GM19438 (cell line): ENCODE data around the gene CBX3.
"Not testable (repeated sequence)": the region's sequence is repeated elsewhere in the genome, so short reads cannot be mapped to it uniquely, and the experiment has no call there.

Experiments used
- ATAC-seq: cut with Tn5 transposase; IDR thresholded peaks from one replicate; pipeline ENCODE4 v1.9.1; 2021; ENCODE audit warnings: low read depth; ENCODE audit not compliant: unreplicated experiment

The CBX3 gene

DNA sequence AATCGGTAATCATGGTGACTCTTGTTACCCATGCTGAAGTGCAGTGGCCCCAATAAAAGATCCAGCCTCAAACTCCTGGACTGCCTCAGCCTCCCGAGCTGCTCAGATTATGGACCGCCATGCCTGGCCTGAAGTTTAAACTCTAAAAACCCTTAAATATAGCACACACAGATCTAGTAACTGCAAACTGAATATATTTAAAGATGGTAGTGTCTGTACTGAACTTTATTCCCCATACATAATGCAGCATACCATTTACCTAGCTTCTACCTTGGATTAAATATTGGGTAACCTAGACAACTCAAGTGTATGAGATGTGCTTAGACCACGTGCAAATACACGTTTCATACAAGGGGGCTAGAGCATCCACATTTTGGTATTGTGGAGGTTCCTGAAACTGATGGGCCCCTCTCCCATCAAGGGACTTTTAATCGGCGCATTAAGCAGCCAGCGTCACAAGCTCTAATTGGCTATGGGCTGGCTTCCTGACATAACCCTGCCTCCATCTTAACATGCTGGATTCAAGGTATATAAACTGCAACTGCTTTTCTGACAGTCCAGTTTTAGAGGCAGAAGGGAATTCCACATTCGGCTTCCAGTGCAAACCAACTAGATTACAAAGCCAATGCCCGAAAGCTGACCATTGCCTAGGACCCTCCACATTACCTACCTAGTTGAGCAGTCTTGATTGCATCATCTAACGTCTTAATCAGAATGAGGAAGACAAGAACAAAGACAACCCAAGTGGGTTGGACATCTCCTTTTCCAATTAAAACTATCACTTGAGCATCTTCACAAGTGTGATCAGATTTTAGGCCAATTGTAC, 14.0 kb upstream of the CBX3 start:
- no peak for ATAC-seq

DNA sequence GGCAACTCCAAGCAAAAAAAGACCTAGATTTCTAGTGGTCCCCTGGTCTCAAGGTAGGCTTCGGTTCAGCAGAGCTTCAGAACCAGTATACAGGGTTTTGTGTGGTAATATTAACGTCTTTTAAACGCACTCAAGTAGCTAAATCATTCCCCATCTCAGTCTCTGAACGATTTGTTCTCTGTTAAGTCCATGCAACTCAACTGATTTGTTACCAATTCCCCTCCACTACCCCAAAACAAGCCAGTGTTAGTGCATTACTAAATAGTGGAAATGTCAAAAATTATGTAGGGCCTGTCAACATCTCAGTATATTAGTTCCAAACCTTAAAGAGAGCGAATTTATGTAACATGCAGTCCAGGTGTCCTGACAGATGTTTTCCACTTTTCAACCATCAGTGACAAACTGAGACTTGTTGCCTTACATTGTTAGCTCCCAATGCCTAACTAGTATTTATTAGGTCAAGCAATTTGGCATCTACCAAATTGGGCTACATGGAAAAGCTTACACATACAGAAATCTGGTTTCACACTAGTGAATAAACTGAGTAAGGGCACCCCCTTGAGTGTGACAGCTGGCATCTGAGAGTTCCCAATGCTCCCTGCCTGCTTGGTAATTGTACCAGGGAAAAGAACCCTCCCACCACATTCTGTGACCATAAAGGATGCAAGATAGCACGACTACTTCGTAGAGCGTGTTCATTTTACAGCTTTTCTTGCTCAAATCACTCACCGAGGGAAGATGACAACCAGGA, 13.2 kb upstream of the CBX3 start:
- ATAC-seq: no peak

DNA sequence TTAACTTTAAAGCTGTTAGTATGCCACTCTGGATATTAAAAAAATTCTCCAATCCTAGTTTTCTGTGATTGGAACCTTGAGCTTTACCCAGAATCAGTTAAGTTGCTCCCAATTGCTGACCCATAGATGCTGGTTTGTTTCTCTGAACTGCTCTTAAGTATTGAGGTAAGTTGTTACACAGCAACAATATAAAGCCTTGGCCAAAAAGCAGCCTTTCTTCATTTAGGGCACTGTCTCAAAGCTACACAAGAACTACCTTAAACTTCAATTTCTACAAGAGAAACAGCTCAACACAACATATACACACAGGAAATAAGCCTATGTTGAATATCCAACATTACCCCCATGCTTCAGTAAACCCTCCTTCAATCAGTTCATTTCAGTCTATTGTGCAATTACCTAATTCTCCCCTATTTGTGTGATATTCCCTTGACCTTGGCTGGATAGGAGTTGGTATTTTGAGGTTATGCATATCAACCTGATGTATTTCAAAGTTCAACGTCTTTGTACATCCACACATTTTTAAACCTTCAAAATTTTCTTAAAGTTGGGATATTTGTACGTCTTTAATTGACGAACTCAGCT, 12.5 kb upstream of the CBX3 start:
- no peak for ATAC-seq

DNA sequence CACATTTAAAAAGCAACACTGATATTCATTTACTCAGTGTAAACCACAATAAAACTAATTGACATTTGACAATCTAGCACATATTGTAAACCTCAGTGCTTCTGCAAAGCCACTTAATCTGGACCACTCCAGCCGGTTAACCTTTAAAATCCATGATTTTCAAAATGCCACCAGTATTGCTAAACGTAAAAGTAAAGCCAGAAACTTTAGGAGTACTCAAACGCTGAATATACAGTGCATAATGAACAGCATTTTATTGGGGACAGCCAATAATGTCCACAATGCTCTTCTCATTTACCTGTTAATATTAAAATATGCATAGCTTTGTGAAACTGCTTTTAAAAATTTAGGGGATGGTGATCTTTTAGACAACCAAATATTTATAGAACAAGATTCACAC, 11.8 kb upstream of the CBX3 start:
- no peak for ATAC-seq

DNA sequence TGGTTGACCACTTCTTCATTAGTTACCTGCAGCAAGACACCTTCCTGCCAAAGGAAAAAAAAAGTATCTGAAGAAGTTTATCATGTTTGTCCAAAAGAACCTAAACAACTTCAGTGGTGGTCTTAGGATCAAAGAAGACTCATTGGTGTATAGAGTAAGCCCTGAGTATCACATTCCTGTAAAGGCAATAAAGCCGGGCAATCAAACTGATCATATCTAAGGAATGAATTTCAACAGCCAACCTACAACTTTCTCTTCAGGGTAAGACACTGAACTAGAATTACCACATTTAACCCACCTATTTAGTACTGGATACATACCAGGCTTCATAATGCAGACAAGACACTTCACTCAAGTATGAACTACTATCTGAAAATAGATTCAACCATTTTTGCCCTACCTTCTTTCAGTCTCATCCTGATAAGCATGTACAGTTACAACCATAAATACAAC, 11.1 kb upstream of the CBX3 start:
- ATAC-seq: no peak

DNA sequence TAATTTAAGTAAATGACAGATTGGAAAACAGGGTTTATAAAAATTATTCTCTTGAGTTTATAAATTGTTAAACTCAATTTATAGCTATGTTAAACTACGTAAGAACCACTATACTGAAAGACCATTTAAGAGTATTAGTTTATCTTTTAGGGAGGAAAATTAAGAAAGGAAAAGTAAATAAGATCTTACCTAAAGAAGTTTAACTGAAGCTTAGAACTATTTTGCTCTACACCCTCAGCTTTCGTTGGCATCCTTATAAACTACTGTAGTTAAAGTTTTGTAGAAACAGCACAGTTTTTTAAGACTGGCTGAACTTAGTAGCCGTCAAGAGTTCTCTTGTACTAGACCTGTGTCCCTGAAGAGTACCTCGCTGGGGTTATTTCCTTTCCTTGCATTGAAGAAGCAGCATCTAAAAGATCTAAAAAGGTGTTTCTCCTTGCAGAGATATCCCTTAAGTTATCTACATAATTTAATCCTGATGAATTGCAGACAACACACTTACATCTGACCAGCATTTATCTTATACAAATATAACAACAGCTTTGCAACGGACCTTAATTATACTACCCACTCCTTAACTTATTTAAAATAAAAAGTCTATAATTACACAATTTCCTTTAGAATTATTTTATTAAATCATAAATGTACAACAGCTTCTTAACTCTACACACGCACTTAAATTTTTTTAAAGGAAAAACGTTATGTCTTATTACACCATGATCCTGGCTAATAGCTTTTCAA, 10.1 kb upstream of the CBX3 start:
- ATAC-seq: no peak

DNA sequence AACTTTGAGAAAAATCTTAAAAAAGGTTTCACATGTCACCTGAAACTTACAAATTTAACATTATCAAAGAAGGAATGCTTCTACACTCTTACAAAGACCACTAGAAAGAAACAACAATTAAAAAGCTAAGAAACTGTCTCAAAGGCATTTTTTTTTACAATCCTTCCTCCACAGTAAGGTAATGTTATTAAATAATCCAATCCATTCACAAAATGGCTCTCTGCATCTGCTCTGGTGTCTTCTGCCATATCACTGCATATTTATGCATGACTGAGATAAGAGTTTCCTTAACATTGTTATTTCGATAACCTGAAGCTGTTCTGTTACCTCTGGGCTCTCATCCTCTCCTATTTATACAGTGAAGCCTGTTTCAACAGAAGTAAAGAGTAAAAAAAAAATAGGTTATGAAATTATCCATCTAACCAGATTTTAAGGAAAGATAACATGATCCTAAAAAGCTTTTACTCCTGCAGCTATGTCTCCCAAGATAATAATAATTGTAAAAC, 9.5 kb upstream of the CBX3 start:
- no peak for ATAC-seq

DNA sequence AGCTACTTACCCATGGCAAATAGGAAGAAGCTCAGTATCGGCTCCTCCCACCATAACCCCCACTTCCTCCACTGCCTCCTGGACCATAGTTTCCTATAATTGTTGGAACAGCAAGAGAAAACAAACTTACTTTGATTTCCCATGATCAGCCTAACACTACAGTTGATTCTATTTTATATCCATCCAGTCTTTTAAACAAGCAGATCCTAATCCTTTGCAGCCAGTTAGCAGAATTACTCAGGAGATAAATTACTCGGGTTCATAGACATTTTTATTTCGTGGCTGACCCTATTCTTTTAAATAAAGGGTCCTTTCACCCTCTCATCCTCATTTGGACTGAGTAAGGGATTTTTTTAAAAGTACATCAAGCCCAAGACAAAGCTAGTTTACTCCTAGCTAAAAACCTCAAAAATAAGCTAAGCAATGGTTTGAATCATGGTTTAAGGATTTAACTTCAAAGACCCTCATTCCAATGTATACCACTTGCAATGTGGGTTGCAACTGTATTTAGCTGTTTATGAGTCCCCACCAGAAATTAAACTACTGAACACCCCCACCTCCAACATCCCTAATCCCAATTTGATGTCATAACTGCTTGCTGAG, 9.0 kb upstream of the CBX3 start:
- ATAC-seq: no peak

DNA sequence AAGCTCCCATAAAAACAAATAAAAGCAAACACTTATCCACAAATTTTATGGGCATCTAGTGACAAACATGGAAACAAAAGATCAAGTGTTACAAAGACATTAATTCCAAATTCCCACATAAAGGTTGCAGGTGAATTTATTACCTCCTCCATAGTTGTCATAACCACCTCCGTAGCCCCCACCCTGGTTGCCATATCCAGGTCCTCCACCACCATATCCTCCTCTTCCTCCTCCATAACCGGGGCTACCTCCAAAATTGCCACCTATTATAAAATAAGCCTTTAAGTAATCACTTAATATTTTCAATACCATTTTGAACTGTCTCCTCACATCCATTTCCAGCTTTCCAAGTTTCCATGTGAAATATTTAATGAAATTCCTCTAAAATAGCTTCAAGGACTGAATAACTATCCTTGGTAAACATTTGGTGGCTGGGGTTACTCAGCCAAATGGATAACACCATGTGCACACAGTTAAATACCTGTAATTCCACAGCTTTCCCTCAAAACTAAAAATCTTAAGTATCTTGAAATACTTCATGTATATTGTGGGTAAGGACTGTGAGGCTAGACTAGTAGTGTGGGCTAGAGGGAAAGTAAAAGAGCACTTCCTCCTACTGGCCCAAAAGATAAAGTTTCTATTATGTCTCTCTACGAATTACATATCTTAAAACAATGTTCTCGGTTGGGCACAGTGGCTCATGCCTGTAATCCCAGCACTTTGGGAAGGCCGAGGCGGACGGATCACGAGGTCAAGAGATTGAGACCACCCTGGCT, 7.9 kb upstream of the CBX3 start:
- ATAC-seq: no peak

DNA sequence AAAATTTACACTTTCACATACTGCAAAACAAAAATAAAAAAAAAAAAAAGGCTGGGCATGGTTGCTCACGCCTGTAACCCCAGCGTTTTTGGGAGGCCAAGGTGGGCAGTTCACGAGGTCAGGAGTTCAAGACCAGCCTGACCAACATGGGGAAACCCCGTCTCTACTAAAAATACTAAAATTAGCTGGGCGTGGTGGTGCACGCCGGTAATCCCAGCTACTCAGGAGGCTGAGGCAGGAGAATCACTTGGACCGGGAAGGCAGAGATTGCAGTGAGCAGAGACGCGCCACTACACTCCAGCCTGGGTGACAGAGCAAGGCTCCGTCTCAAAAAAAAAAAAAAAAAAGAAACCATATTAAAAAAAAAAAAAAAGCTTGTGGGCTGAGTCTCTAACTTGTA, 6.8 kb upstream of the CBX3 start:
- ATAC-seq: not testable (repeated sequence)

DNA sequence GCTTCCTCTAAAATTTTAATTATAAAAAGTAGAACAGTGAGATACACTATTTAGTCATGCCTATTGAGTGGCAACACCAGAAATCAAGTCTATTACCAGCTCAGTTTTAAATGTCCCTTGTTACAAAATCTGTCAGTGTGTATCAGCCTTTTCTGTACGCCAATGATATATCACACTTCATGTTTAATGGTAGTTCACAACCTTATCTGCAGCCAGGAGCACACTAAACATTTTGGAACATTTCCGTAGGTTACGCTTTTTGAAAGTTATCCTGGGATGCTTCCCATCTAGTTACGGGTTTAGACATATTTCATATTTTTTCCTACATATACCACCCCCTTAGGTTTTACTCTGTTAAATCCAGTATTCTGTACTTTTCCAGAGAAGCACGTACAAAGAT, 6.4 kb upstream of the CBX3 start:
- ATAC-seq: no peak

DNA sequence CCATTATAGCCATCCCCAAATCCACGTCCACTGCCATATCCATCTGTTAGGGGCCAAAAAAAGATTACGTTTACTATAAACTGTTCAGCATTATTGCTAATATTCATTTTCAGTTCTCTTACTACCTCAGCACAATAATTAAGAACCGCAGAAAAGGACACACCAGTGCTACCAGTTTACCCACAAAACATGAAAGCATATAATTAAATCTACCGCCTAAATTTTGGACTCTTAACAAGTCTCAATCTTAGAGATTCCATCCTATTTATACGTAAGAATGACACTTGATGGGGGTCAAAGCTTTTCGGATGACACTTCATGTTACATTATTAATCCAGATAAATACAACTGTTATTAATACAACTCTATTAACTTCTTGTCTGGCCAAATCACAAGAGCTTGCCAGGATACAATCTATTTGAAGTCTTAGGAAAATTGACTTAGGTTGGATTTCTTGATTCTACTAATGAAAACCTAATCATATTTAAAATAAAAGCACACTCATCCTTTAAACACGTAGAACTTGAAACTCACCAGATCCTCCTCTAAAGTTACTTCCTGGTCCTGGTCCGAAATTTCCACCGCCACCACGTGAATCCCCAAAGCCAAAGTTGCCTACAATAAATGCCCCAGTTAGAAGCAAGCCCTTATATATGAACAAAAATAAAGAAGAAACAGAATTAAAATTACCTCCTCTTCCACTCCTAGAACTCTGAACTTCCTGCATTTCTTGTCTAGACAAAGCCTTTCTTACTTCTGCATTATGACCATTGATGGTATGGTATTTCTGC, 5.5 kb upstream of the CBX3 start:
- ATAC-seq: no peak

DNA sequence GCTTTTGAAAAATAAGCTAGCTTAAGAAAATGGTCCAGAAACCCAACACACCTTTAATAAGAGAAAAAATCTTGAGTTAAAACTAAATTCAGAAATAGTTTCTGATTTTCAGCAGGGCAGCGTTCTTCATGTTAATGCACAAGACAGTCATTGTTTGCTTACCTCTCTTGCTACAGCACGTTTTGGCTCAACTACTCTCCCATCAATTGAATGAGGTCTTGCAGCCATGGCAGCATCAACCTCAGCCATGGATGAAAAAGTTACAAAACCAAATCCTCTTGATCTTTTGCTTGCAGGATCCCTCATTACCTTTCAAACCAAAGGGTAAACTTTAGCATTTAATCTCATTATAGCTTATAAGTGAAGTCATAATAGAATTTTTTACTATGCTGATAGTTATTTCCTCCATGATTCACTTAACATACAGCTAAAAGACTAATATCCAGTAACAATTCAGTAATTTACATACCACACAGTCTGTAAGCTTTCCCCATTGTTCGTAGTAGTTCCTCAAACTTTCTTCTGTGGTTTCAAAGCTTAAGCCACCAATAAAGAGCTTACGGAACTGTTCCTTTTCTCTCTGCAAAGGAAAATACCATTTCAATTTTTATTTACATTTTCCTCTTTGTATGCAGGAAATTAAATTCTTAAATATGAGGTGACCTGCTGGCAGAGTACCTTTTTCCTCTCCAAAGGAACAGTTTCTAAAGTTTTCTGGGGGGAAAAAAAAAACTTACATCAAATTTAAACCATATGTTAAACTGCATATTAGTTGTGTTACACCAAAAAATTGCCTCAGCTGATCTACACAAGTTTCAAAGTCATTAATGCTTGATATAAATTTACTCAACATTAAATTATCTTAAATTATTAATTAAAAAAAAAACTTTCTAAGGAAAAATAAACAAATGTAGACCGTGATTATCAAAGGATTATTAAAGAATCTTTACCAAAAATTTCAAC, 4.1 kb upstream of the CBX3 start:
- ATAC-seq: no peak

DNA sequence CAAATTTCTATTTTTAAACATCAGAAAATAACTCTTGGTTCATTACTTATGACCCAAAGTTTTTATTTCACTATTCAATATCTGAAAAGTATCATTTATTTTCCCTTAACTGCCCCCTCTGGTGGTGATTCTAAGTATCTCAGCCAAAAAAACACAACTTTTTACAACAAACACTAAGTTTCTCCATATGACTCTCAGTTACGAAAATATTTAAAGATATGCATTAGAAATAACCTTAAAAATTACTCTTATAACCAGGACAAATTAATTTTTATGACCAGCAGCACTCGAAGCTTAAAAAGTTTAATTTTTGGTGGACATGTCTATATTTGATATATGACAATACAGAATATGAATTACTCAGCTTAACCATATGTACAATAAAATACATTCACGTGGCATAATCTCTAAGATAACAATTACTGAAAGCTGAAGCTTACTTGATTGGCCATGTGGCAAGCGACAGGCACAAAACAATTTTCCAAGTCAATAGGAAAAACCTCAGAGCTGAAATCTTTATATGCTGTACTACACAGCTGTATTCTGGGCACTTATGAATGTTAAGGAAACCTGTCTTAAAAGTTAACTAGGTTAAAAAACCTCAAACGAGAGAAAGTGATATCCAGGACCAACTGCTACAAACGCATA, 3.3 kb upstream of the CBX3 start:
- no peak for ATAC-seq

DNA sequence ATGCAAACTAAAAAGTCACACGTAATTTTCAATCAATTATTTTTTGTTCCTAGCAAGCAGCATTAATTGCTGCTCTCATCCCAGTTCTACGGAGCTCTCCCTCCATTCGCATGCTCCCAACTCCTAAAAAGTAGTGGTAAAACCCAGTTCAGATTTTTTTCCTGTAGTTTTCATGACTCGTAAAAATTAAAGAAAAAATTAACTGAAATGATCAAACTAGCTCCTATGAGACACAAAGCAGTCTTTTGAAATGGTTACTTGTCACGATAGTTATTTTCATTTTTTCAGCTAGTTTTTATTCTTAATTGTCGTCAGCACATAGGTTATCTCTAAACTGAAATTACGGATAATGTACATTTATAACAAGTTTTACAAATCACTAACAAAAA, 2.8 kb upstream of the CBX3 start:
- no peak for ATAC-seq

DNA sequence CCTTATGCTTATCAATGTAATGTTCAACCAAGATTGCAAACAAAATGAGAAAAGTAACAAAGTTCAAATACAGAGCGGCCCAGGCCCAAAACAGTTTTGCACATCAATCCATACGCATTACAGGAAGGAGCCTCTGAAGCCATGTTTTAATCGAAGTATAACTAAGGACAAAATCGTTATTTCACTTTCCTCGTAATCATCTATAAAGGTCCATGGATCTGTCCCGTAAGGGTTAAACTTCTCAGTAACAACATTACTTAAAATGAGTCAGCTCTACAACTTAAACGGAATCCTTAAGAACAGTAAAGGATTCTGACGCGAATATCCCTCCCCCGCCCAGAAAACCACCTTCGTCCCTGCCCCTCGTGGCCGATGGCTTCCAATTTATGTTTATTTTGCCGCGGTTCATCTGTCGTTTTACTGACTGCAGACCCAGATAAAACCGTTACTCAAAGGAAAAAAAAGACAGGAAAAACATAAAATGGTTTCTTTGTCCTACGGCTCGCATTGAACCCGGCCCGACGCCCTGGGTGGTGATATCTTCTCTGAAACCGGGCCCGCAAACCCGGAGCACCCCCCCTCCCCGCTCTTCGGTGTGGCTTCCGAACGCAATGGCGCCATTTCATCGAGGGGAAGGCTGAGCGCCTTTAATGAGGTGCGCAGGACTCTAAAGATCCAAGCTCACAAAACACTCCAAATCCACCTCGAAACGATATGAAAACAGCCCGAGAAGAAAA, 2.1 kb upstream of the CBX3 start:
- ATAC-seq: no peak

DNA sequence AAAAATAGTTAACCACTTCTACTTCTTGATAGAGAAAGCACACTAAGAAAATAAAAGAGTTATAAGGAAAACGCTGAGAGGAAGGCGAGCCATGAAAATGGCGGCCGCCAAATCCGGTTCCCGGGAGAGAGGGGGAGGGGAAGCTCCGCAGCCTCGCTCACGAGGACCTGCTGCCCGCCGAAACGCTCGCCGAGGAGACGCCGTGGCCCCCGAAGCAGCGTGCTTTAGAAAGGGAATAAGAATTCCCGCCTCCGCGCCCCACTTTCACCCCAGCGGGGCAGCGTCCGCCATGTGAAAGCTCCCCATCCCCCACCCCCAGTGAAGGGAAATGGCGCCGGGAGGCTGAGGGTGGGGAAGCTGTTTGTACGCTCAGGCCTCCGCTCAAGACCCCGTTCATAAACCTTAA, 1.5 kb upstream of the CBX3 start:
- ATAC-seq: no peak
